Fibroblast of villous mesenchyme (primary cell): Measurements from ENCODE around the gene CRYBA1. TPM values are rescaled to one million over a fixed set of nuclear protein-coding genes. Genes with fewer than 3 reads are reported as not detected.
A peak's percentile ranks its signal among the peaks of the same experiment; 100 is the strongest.

ENCODE experiments used
- DNase-seq: peaks from one replicate; pipeline ENCODE4 v3.0.0-alpha.2; 2010; ENCODE audit warnings: low read depth
- H3K4me3 ChIP-seq: 2 replicates; pipeline ENCODE4 v1.5.1; 2011; ENCODE audit warnings: low read depth, mild to moderate bottlenecking, low read length
- CTCF ChIP-seq: IDR thresholded peaks from 2 replicates; pipeline ENCODE4 v1.5.1; 2012; ENCODE audit warnings: low read depth, mild to moderate bottlenecking, low read length; ENCODE audit not compliant: insufficient read depth
- total RNA-seq: library from RNA; depleted of rRNA; stranded (reverse); fragments of >200 nt; gene quantifications from 2 replicates; pipeline ENCODE4 v1.2.3, GENCODE V29; 2012

Gene CRYBA1
- total RNA-seq, 1 donor: 0.43 TPM

DNA sequence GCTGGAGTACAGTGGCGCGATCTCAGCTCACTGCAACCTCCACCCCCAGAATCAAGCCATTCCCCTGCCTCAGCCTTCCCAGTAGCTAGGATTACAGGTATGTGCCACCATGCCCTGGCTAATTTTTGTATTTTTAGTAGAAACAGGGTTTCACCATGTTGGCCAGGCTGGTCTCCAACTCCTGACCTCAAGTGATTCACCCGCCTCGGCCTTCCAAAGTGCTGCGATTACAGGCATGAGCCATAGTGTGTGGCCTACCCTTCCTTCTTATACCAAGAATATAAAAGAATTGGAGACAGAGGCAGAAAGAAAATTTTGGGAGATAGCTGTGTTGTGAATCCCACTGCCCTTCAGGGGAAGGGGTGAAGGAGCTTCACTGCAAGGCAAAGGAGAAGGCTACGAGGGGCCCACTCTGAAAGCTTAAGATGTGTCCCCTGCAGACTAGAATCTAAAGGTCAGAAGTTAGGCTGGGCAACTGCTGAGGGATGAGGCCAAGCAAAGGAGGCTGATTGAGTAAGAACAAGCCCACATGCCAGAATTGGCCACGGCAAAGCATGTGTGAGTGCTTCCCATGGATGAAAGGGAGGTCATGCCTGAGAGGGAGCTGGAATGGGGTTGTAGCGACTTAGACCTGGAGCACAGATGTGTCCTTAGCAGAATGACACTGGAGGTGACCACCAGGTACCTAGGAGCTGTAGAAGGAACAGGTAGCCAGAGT, 8.4 kb upstream of the CRYBA1 start:
- TF ChIP-seq CTCF: no peak
- DNase-seq: peak; percentile 33
- no peak overlapping the region for H3K4me3 ChIP-seq

GRCh38 chr17:29240477-29240876, 6.2 kb upstream of the CRYBA1 start:
- no peak for TF ChIP-seq CTCF
- peak; percentile 27 for DNase-seq
- H3K4me3 ChIP-seq: no peak overlapping the region

- no peak overlapping the region for H3K4me3 ChIP-seq
- no peak for TF ChIP-seq CTCF
- peak; percentile 94 for DNase-seq
These were observed 5.4 kb upstream of the CRYBA1 start for GRCh38 chr17:29240968-29241963.

DNA sequence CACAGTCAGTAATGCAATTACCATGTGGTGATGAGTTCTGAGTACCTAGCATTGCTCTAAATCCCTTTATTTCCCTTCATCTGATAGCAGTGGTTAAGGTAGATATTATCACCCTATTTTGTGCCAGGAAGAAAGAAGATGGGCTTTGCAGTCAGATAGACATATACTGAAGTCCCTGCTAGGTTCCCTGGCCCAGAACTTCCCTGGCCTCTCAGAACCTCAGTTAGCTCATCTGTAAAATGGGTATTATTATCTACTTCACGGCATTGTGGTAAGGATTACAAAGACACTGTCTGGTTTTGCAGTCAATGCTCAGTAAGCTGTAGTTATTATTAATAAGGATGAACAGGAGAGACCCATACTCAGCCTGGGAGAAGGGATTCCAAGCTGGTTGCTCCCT, 4.6 kb upstream of the CRYBA1 start:
- TF ChIP-seq CTCF: no peak

DNA sequence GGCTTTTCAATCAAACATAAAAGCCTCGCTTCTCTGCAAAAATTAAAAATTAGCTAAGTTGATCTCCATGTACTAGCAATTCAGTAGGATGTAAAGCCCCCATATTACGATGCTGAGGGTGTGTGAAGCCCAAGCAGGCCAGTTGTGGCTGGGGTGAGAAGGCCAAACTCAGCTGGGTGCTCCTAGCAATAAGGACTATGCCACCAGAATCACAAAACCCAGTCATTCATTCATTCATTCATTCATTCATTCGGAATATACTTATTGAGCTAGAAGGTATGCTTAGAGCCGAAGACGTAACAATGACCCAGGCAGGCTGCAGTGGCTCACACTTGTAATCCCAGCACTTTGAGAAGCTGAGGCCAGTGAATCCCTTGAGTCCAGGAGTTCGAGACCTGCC, 3.9 kb upstream of the CRYBA1 start:
- H3K4me3 ChIP-seq: no peak overlapping the region
- DNase-seq: no peak
- no peak for TF ChIP-seq CTCF

More for the DNA sequence above, 4.6 kb upstream of the CRYBA1 start:
- no peak overlapping the region for H3K4me3 ChIP-seq
- DNase-seq: no peak

DNA sequence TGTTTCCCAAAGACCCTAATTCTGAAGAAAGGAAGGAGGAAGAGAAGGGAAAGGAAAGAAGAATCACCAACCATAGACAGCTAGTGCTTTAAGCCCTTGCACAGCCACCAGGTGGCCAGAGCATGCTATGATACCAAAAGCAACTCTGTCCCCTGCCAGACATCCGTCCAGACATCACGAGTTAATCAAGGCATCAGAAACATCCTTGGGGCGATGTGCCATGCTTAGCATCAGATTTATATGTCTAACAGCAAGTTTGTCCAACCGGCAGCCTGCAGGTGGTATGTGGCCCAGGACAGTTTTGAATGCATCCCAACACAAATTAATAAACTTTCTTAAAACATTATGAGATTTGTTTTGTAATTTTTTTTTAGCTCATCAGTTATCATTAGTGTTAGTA, 2.9 kb upstream of the CRYBA1 start:
- TF ChIP-seq CTCF: peak; percentile 56
- peak; percentile 39 for DNase-seq
- no peak overlapping the region for H3K4me3 ChIP-seq
